A673 (cell line): ENCODE results near the gene KLF3. TPM values are rescaled to one million over a fixed set of nuclear protein-coding genes. Genes with fewer than 3 reads are reported as not detected.

Experiments
- Bru-seq: library from RNA; stranded (reverse); fragments of 400-500 nt; gene quantifications from one replicate; lab custom pipeline; 2021; lab: Mats Ljungman, UMichigan
- BruChase-seq, 2 experiments: library from RNA; stranded (reverse); fragments of 400-500 nt; gene quantifications; one replicate each; lab custom pipeline; 2021; lab: Mats Ljungman, UMichigan
- BruUV-seq: library from RNA; stranded (reverse); fragments of 400-500 nt; replicated peaks from 2 replicates; lab custom pipeline; 2021; lab: Mats Ljungman, UMichigan
- CTCF ChIA-PET: fragments of 300-600 bp; sonication (Branson Sonifier 250); formaldehyde crosslinking; loops from one replicate; lab custom pipeline; 2022; ENCODE audit warnings: antibody characterized with exemption; lab: Charles Lee
- POLR2A ChIA-PET: fragments of 300-600 bp; sonication (Branson Sonifier 250); formaldehyde crosslinking; loops from one replicate; lab custom pipeline; 2022; ENCODE audit warnings: antibody characterized with exemption; ENCODE audit not compliant: low non-redundant PET; lab: Charles Lee
- DNase-seq: peaks from one replicate; pipeline ENCODE4 v3.0.0-alpha.2; 2015; ENCODE audit warnings: low spot score
- H3K27ac ChIP-seq: fragments of 200-600 bp; sonication (generic); 2 replicates; pipeline ENCODE4 v1.5.1; 2016; ENCODE audit warnings: mixed run types, low read depth, mild to moderate bottlenecking, mixed read lengths, antibody characterized with exemption, low read length; ENCODE audit not compliant: poor library complexity, severe bottlenecking
- H3K27me3 ChIP-seq: fragments of 200-600 bp; sonication (generic); replicated peaks from 2 replicates; pipeline ENCODE4 v1.6.1; 2017; ENCODE audit warnings: mixed run types, low read depth, mild to moderate bottlenecking, mixed read lengths, antibody characterized with exemption, low read length; ENCODE audit not compliant: insufficient read depth, poor library complexity
- H3K36me3 ChIP-seq: fragments of 200-600 bp; sonication (generic); 2 replicates; pipeline ENCODE4 v1.6.1; 2016; ENCODE audit warnings: mixed run types, mild to moderate bottlenecking, mixed read lengths, antibody characterized with exemption, low read length; ENCODE audit not compliant: insufficient read depth, poor library complexity, severe bottlenecking
- H3K4me1 ChIP-seq: fragments of 200-600 bp; sonication (generic); 2 replicates; pipeline ENCODE4 v1.6.1; 2017; ENCODE audit warnings: mixed run types, mild to moderate bottlenecking, mixed read lengths, antibody characterized with exemption, low read length; ENCODE audit not compliant: insufficient read depth, poor library complexity, severe bottlenecking
- H3K4me3 ChIP-seq: fragments of 200-600 bp; sonication (generic); 2 replicates; pipeline ENCODE4 v1.5.1; 2016; ENCODE audit warnings: low read depth, mixed run types, mild to moderate bottlenecking, mixed read lengths, low read length; ENCODE audit not compliant: poor library complexity, severe bottlenecking
- H3K9me3 ChIP-seq: fragments of 200-600 bp; sonication (generic); 2 replicates; pipeline ENCODE4 v1.6.1; 2016; ENCODE audit warnings: mixed run types, low read depth, mild to moderate bottlenecking, mixed read lengths, antibody characterized with exemption, low read length; ENCODE audit not compliant: poor library complexity, severe bottlenecking
- EZH2 ChIP-seq: fragments of 200-600 bp; sonication (generic); IDR thresholded peaks from 2 replicates; pipeline ENCODE4 v1.6.1; 2017; ENCODE audit warnings: borderline replicate concordance, low read depth, mild to moderate bottlenecking, mixed read lengths, antibody characterized with exemption, low read length; ENCODE audit not compliant: poor library complexity, severe bottlenecking
- intact Hi-C: fragments of 100-400 bp; cut with micrococcal nuclease; formaldehyde crosslinking; loops from one replicate; pipeline ENCODE4 v1.10.0; 2022; ENCODE audit not compliant: unreplicated experiment
- long read RNA-seq: library from polyadenylated mRNA; stranded (forward); transcript quantifications from one replicate; pipeline ENCODE4 v2.0.0, GENCODE V29; 2022
- total RNA-seq: library from RNA; stranded (reverse); gene quantifications from 2 replicates; pipeline ENCODE4 v1.2.3, GENCODE V29; 2021
- TF ChIP-seq, protein P1 (sequence below): fragments of 300-800, 200-600 bp; sonication (generic); conservative IDR thresholded peaks from 2 replicates; pipeline ENCODE4 v1.5.1; 2017; ENCODE audit warnings: low read depth, mild to moderate bottlenecking, antibody characterized with exemption, low read length, moderate library complexity, mixed read lengths

The KLF3 gene
- 36.1 and 38.4 TPM in 2 replicates for total RNA-seq
- percentile 95 among the genes with signal in this experiment for Bru-seq, nascent RNA
- BruChase-seq, experiment 1, labeled RNA remaining after a 2-hour chase: percentile 93 among the genes with signal in this experiment
- BruChase-seq, experiment 2, labeled RNA remaining after a 6-hour chase: percentile 77 among the genes with signal in this experiment
- long read RNA-seq, full-length matches to known transcripts: 40 of 59 reads
- long read RNA-seq, partial matches to known transcripts: 3 of 59 reads
- long read RNA-seq, other reads (novel, unspliced or antisense): 16 of 59 reads

DNA sequence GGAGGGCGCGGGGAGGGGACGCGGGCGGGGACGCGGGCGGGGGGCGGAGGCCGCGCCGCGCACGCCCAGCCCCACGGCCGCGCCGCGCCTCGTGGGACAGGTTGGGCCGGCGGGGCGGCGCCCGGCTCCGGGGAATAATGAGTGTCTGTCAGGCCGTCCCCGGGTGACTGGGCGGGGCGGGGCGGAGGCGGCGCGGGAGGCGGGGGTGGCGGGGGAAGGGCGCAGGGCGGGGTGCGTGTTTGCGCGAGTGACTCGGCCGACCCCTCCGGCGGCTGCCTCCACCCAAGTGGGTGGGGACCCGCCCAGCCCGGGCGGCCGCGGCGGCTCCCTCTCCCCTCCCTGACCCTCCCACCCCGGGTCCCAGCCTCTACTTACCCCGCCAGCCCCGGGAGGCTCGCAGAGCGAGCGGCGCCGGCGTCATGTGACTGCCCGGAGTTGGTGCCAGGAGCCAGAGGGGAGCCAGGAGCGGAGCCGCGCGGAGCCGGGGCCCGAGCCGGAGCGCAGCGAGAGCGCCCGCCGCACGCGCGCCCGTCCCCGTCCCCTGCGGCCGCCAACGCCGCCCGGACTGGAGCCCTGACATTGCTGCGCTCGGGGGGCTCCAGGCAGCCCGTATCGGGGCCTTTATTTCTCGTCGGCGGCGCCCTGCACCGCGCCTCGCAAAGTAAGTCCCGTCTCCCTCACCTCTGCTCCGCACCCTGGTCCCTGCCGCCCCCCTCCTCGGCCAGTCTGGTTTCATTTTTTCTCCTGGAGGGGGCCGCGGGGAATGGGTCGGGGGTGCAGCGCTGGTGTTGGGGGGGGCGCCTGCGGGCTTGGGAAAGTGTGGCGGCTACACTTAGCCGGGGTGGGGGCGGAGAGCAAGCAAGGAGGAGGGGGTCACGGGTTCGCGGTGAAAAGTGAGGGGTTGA is at the start of gene KLF3:
KLF3 (plus strand) TSS at position 399 of the 905 bp plus-strand sequence. CDS start 16,427 bp downstream, outside the sequence.
- DNase-seq: peak; percentile 86
- no peaks in the 10 kb centered on the region for H3K36me3 ChIP-seq
- intact Hi-C loops: no loop called here
- H3K9me3 ChIP-seq: no peaks in the 10 kb centered on the region
- no TSS peak for BruUV-seq
- no peak for TF ChIP-seq EZH2
- TF ChIP-seq, protein P1, sequence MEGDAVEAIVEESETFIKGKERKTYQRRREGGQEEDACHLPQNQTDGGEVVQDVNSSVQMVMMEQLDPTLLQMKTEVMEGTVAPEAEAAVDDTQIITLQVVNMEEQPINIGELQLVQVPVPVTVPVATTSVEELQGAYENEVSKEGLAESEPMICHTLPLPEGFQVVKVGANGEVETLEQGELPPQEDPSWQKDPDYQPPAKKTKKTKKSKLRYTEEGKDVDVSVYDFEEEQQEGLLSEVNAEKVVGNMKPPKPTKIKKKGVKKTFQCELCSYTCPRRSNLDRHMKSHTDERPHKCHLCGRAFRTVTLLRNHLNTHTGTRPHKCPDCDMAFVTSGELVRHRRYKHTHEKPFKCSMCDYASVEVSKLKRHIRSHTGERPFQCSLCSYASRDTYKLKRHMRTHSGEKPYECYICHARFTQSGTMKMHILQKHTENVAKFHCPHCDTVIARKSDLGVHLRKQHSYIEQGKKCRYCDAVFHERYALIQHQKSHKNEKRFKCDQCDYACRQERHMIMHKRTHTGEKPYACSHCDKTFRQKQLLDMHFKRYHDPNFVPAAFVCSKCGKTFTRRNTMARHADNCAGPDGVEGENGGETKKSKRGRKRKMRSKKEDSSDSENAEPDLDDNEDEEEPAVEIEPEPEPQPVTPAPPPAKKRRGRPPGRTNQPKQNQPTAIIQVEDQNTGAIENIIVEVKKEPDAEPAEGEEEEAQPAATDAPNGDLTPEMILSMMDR: no peak
- ChIA-PET CTCF (interaction anchor here (0.6 kb wide), 1 partner anchor 47 kb away, joined by 4 read pairs; no protein-coding TSS in a partner anchor), POLR2A (interaction anchor here (0.6 kb wide), 2 partner anchors 17 to 480 kb away, joined by 6 to 11 read pairs; no protein-coding TSS in a partner anchor)
- peak within 1 kb of the TSS; percentile 98 for H3K27ac ChIP-seq
- peak within 1 kb of the TSS; percentile 96 for H3K4me3 ChIP-seq
- peaks cover 26% of the 10 kb centered on the region for H3K4me1 ChIP-seq
- no peaks in the 10 kb centered on the region for H3K27me3 ChIP-seq

DNA sequence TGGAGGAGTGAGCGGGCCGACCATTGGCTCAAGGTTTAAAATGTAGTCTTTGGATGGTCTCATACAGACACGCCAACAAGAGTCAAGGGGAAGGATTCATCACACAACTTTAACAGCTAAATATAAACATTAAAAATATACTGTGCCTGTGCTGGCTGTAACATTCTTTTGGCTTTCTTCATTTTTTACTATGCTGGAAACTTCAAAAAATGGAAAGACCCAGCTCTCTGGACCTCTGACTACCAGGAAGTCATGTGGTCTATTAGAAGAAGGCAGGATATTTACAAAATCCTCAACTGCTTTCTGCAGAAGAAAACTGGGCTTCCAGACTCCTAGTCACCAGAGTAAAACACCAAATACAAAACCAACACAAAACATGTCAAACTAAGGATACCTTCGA is 49.8 kb upstream of the KLF3 start:
- intact Hi-C loops: no loop called here
- ChIA-PET POLR2A (no interaction called here), CTCF (no interaction called here)
- no peaks in the 10 kb centered on the region for H3K36me3 ChIP-seq
- no TSS peak for BruUV-seq
- TF ChIP-seq, protein P1: no peak
- TF ChIP-seq EZH2: no peak
- H3K4me1 ChIP-seq: peaks cover 20% of the 10 kb centered on the region
- DNase-seq: no peak
- no peaks in the 10 kb centered on the region for H3K9me3 ChIP-seq
- no peaks in the 10 kb centered on the region for H3K27me3 ChIP-seq
- no peak overlapping the region for H3K27ac ChIP-seq
- no peak overlapping the region for H3K4me3 ChIP-seq

- no peak overlapping the region for H3K4me3 ChIP-seq
- TF ChIP-seq, protein P1: no peak
- no peak for TF ChIP-seq EZH2
- DNase-seq: no peak
- no peaks in the 10 kb centered on the region for H3K27me3 ChIP-seq
- no peak overlapping the region for H3K27ac ChIP-seq
- no peaks in the 10 kb centered on the region for H3K9me3 ChIP-seq
- H3K4me1 ChIP-seq: peaks cover 22% of the 10 kb centered on the region
- no peaks in the 10 kb centered on the region for H3K36me3 ChIP-seq
- intact Hi-C loops: no loop called here
- BruUV-seq: no TSS peak
- ChIA-PET POLR2A (no interaction called here), CTCF (no interaction called here)
Observed at GRCh38 chr4:38615847-38616246, 48.2 kb upstream of the KLF3 start.
